Mucosa of rectum (tissue), 2 donors: ENCODE measurements around the gene GLIS2.
A peak's percentile ranks its signal among the peaks of the same experiment; 100 is the strongest.
"Not testable (repeated sequence)": the region's sequence is repeated elsewhere in the genome, so short reads cannot be mapped to it uniquely, and the experiment has no call there.

Source experiments
- H3K27ac ChIP-seq, 2 donors: one replicate each; pipeline ENCODE4 v1.7.0; 2013; ENCODE audit warnings: inconsistent platforms in 2 of 2, low read depth in 2 of 2, low read length in 2 of 2
- H3K27me3 ChIP-seq, 2 donors: one replicate each; pipeline ENCODE4 v1.7.0; 2013; ENCODE audit warnings: low read length in 2 of 2; ENCODE audit not compliant: control insufficient read depth in 2 of 2, insufficient read depth in 2 of 2
- H3K36me3 ChIP-seq, 2 donors: one replicate each; pipeline ENCODE4 v1.7.0; 2013; ENCODE audit warnings: low read length in 2 of 2; ENCODE audit not compliant: control insufficient read depth in 2 of 2, insufficient read depth in 2 of 2
- H3K4me1 ChIP-seq, 2 donors: one replicate each; pipeline ENCODE4 v1.7.0; 2013; ENCODE audit warnings: low read length in 2 of 2, mild to moderate bottlenecking in 1 of 2; ENCODE audit not compliant: control insufficient read depth in 2 of 2, insufficient read depth in 2 of 2
- H3K4me3 ChIP-seq, 2 donors: one replicate each; pipeline ENCODE4 v1.7.0; 2013; ENCODE audit warnings: low read length in 2 of 2
- H3K9ac ChIP-seq, 2 donors: one replicate each; pipeline ENCODE4 v1.7.0; 2013; ENCODE audit warnings: low read length in 2 of 2, low read depth in 1 of 2, mild to moderate bottlenecking in 1 of 2
- H3K9me3 ChIP-seq, 2 donors: one replicate each; pipeline ENCODE4 v1.7.0; 2013; ENCODE audit warnings: low read length in 2 of 2; ENCODE audit not compliant: control insufficient read depth in 2 of 2
- donor health status: healthy.
- donor health status: Normal muscosa, but diverticular disease.

The GLIS2 gene

GRCh38 chr16:4328046-4328781, 12.3 kb downstream of the GLIS2 start:
- H3K4me1 ChIP-seq = peaks cover 7 to 16% of the 10 kb centered on the region in 2 donors
- H3K9ac ChIP-seq = peak overlapping the region; percentile 47
- H3K27ac ChIP-seq = peak overlapping the region; percentile 35 to 63
- H3K9me3 ChIP-seq = no peaks in the 10 kb centered on the region
- H3K27me3 ChIP-seq = peaks cover 11% of the 10 kb centered on the region in 2 donors
- peak overlapping the region; percentile 31 to 60 for H3K4me3 ChIP-seq
- no peaks in the 10 kb centered on the region for H3K36me3 ChIP-seq

GRCh38 chr16:4328782-4329775, 13.2 kb downstream of the GLIS2 start:
- Histone ChIP-seq H3K9ac (no peak overlapping the region), H3K4me3 (no peak overlapping the region)

GRCh38 chr16:4330277-4330874, 14.5 kb downstream of the GLIS2 start:
- Histone ChIP-seq H3K4me1 (peaks cover 7 to 13% of the 10 kb centered on the region in 2 donors), H3K9ac (no peak overlapping the region), H3K9me3 (no peaks in the 10 kb centered on the region), H3K36me3 (no peaks in the 10 kb centered on the region), H3K27me3 (peaks cover 11 to 14% of the 10 kb centered on the region in 2 donors), H3K4me3 (no peak overlapping the region), H3K27ac (no peak overlapping the region)

More at GRCh38 chr16:4328782-4329775, 13.2 kb downstream of the GLIS2 start:
- Histone ChIP-seq H3K27ac (peak overlapping the region; percentile 35 to 63), H3K27me3 (peaks cover 11 to 14% of the 10 kb centered on the region in 2 donors), H3K36me3 (no peaks in the 10 kb centered on the region), H3K4me1 (peaks cover 7 to 16% of the 10 kb centered on the region in 2 donors), H3K9me3 (no peaks in the 10 kb centered on the region)

- Histone ChIP-seq H3K4me3 (no peak overlapping the region), H3K9ac (no peak overlapping the region), H3K36me3 (peaks cover 0 to 2% of the 10 kb centered on the region in 2 donors), H3K27ac (no peak overlapping the region), H3K27me3 (peaks cover 9 to 14% of the 10 kb centered on the region in 2 donors), H3K9me3 (no peaks in the 10 kb centered on the region), H3K4me1 (peaks cover 7 to 11% of the 10 kb centered on the region in 2 donors)
Measured at GRCh38 chr16:4332083-4332482, 16.2 kb downstream of the GLIS2 start.

- H3K27ac ChIP-seq = no peak overlapping the region
- no peaks in the 10 kb centered on the region for H3K9me3 ChIP-seq
- no peak overlapping the region for H3K4me3 ChIP-seq
- H3K27me3 ChIP-seq = peaks cover 7 to 14% of the 10 kb centered on the region in 2 donors
- H3K4me1 ChIP-seq = peaks cover 7 to 8% of the 10 kb centered on the region in 2 donors
- no peak overlapping the region for H3K9ac ChIP-seq
- peaks cover 0 to 2% of the 10 kb centered on the region in 2 donors for H3K36me3 ChIP-seq
Measured at GRCh38 chr16:4332623-4333307, 16.9 kb downstream of the GLIS2 start.

- Histone ChIP-seq H3K4me3 (no peak overlapping the region), H3K9me3 (no peaks in the 10 kb centered on the region), H3K9ac (no peak overlapping the region), H3K36me3 (peaks cover 2% of the 10 kb centered on the region in 2 donors), H3K4me1 (peaks cover 3 to 6% of the 10 kb centered on the region in 2 donors), H3K27ac (no peak overlapping the region), H3K27me3 (peaks cover 7 to 14% of the 10 kb centered on the region in 2 donors)
Measured at GRCh38 chr16:4333308-4333638, 17.4 kb downstream of the GLIS2 start.

- H3K4me3 ChIP-seq, H3K27ac ChIP-seq, H3K9me3 ChIP-seq, H3K9ac ChIP-seq, H3K36me3 ChIP-seq, H3K4me1 ChIP-seq: not testable (repeated sequence)
- H3K27me3 ChIP-seq = peaks cover 7 to 14% of the 10 kb centered on the region in 2 donors
Measured at GRCh38 chr16:4333714-4334113, 17.8 kb downstream of the GLIS2 start.

- no peak overlapping the region for H3K9ac ChIP-seq
- no peaks in the 10 kb centered on the region for H3K4me1 ChIP-seq
- no peak overlapping the region for H3K4me3 ChIP-seq
- H3K27me3 ChIP-seq = peaks cover 7 to 14% of the 10 kb centered on the region in 2 donors
- H3K9me3 ChIP-seq = no peaks in the 10 kb centered on the region
- H3K36me3 ChIP-seq = peaks cover 2 to 10% of the 10 kb centered on the region in 2 donors
- H3K27ac ChIP-seq = no peak overlapping the region
Measured at GRCh38 chr16:4334724-4335495, 19.0 kb downstream of the GLIS2 start.
